Glutamatergic neuron (in vitro differentiated cells): ENCODE data around the gene ADRM1. TPM values are rescaled to one million over a fixed set of nuclear protein-coding genes. Genes with fewer than 3 reads are reported as not detected.

Experiments used
- DNase-seq: peaks from one replicate; pipeline ENCODE4 v3.0.0; 2022
- H3K27ac Mint-ChIP-seq: one replicate; pipeline ENCODE4 v1.8.0; 2020; ENCODE audit warnings: mild to moderate bottlenecking, mixed read lengths, inconsistent platforms; ENCODE audit not compliant: unreplicated experiment
- H3K27me3 Mint-ChIP-seq: one replicate; pipeline ENCODE4 v1.8.0; 2020; ENCODE audit warnings: mild to moderate bottlenecking, moderate library complexity, mixed read lengths, inconsistent platforms; ENCODE audit not compliant: unreplicated experiment
- H3K36me3 Mint-ChIP-seq: one replicate; pipeline ENCODE4 v1.8.0; 2020; ENCODE audit warnings: mild to moderate bottlenecking, mixed read lengths, inconsistent platforms; ENCODE audit not compliant: unreplicated experiment
- H3K4me1 Mint-ChIP-seq: one replicate; pipeline ENCODE4 v1.8.0; 2020; ENCODE audit warnings: mild to moderate bottlenecking, low read depth, mixed read lengths, inconsistent platforms; ENCODE audit not compliant: unreplicated experiment
- H3K4me3 Mint-ChIP-seq: one replicate; pipeline ENCODE4 v1.8.0; 2020; ENCODE audit warnings: mild to moderate bottlenecking, mixed read lengths, inconsistent platforms; ENCODE audit not compliant: unreplicated experiment
- H3K9me3 Mint-ChIP-seq: one replicate; pipeline ENCODE4 v1.8.0; 2020; ENCODE audit warnings: mild to moderate bottlenecking, moderate library complexity, mixed read lengths, inconsistent platforms; ENCODE audit not compliant: unreplicated experiment
- total RNA-seq: library from RNA; stranded (reverse); fragmentation: NEBNext Ultra II Directional; extraction: Animal tissue kit (Norgen Biotek cat#: 25700); gene quantifications from one replicate; pipeline ENCODE4 v1.2.1, GENCODE V29; 2021; ENCODE audit not compliant: unreplicated experiment
- TF ChIP-seq, protein P1 (sequence below): fragments of 200-600 bp; sonication (generic); IDR thresholded peaks from one replicate; pipeline ENCODE4 v1.5.0; 2021; ENCODE audit not compliant: partially characterized antibody, unreplicated experiment

The ADRM1 gene
- total RNA-seq, 1 donor from 2014 or later = 74.8 TPM

- Mint-ChIP-seq H3K27ac (no peak overlapping the region), H3K4me3 (no peak overlapping the region), H3K36me3 (no peaks in the 10 kb centered on the region), H3K27me3 (peaks cover 2% of the 10 kb centered on the region), H3K4me1 (peaks cover 10% of the 10 kb centered on the region), H3K9me3 (peaks cover 13% of the 10 kb centered on the region)
- TF ChIP-seq, protein P1, sequence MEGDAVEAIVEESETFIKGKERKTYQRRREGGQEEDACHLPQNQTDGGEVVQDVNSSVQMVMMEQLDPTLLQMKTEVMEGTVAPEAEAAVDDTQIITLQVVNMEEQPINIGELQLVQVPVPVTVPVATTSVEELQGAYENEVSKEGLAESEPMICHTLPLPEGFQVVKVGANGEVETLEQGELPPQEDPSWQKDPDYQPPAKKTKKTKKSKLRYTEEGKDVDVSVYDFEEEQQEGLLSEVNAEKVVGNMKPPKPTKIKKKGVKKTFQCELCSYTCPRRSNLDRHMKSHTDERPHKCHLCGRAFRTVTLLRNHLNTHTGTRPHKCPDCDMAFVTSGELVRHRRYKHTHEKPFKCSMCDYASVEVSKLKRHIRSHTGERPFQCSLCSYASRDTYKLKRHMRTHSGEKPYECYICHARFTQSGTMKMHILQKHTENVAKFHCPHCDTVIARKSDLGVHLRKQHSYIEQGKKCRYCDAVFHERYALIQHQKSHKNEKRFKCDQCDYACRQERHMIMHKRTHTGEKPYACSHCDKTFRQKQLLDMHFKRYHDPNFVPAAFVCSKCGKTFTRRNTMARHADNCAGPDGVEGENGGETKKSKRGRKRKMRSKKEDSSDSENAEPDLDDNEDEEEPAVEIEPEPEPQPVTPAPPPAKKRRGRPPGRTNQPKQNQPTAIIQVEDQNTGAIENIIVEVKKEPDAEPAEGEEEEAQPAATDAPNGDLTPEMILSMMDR = no peak
- DNase-seq = no peak
Observed at GRCh38 chr20:62299666-62300236, 3.0 kb upstream of the ADRM1 start.

DNA sequence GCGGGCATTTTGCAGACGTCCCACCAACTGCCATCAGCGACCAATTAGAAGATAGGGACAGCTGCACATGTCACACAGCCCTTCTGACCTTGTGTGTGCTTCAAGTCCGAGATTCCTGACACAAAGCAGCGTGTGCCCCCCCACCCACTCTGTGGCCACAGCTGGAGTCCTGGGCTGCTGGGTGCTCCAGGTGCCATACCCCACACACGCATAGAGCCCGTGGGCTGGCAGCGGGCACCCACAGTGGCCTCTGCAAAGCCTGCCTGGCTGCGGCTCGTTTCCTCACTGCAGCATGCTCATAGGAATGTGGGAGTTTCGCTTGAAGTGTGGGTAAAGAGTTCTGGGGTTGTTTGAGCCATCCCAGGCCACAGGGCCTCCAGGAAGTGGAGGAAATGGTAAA, 2.5 kb upstream of the ADRM1 start:
- no peaks in the 10 kb centered on the region for H3K36me3 Mint-ChIP-seq
- TF ChIP-seq, protein P1 = no peak
- peaks cover 15% of the 10 kb centered on the region for H3K4me1 Mint-ChIP-seq
- H3K27me3 Mint-ChIP-seq = peaks cover 2% of the 10 kb centered on the region
- no peak overlapping the region for H3K27ac Mint-ChIP-seq
- H3K9me3 Mint-ChIP-seq = peaks cover 13% of the 10 kb centered on the region
- no peak for DNase-seq
- no peak overlapping the region for H3K4me3 Mint-ChIP-seq

GRCh38 chr20:62301111-62301668, 1.6 kb upstream of the ADRM1 start:
- peak overlapping the region; percentile 46 for H3K27ac Mint-ChIP-seq

GRCh38 chr20:62301773-62302340, 940 bp upstream of the ADRM1 start:
- Mint-ChIP-seq H3K9me3 (peaks cover 16% of the 10 kb centered on the region), H3K27me3 (peaks cover 2% of the 10 kb centered on the region), H3K27ac (peak overlapping the region; percentile 77)

More at GRCh38 chr20:62301111-62301668, 1.6 kb upstream of the ADRM1 start:
- Mint-ChIP-seq H3K4me3 (peak overlapping the region; percentile 73), H3K36me3 (no peaks in the 10 kb centered on the region), H3K4me1 (peaks cover 18% of the 10 kb centered on the region), H3K9me3 (peaks cover 16% of the 10 kb centered on the region), H3K27me3 (peaks cover 2% of the 10 kb centered on the region)
- no peak for DNase-seq
- TF ChIP-seq, protein P1 = no peak

GRCh38 chr20:62303062-62303339, 204 bp downstream of the ADRM1 start:
- Mint-ChIP-seq H3K9me3 (peaks cover 16% of the 10 kb centered on the region), H3K4me1 (peaks cover 18% of the 10 kb centered on the region), H3K4me3 (no peak overlapping the region), H3K27ac (no peak overlapping the region), H3K36me3 (no peaks in the 10 kb centered on the region), H3K27me3 (peaks cover 2% of the 10 kb centered on the region)
- TF ChIP-seq, protein P1 = no peak
- DNase-seq = no peak

More at GRCh38 chr20:62301773-62302340, 940 bp upstream of the ADRM1 start:
- DNase-seq = peak; percentile 89
- Mint-ChIP-seq H3K4me3 (peak overlapping the region; percentile 88), H3K36me3 (no peaks in the 10 kb centered on the region), H3K4me1 (peaks cover 18% of the 10 kb centered on the region)
- TF ChIP-seq, protein P1 = no peak
